NCI-H774 (cell line): ENCODE results near the gene NECTIN4.
"Not testable (repeated sequence)": the region's sequence is repeated elsewhere in the genome, so short reads cannot be mapped to it uniquely, and the experiment has no call there.

ENCODE experiments used
- DNase-seq: peaks from one replicate; lab custom pipeline; 2025; lab: John Stamatoyannopoulos, UW

The NECTIN4 gene

GRCh38 chr1:161082483-161082882, 6.9 kb downstream of the NECTIN4 start:
- no peak for DNase-seq

- DNase-seq, result no peak
Measured at GRCh38 chr1:161081519-161081918, 7.8 kb downstream of the NECTIN4 start.

DNA sequence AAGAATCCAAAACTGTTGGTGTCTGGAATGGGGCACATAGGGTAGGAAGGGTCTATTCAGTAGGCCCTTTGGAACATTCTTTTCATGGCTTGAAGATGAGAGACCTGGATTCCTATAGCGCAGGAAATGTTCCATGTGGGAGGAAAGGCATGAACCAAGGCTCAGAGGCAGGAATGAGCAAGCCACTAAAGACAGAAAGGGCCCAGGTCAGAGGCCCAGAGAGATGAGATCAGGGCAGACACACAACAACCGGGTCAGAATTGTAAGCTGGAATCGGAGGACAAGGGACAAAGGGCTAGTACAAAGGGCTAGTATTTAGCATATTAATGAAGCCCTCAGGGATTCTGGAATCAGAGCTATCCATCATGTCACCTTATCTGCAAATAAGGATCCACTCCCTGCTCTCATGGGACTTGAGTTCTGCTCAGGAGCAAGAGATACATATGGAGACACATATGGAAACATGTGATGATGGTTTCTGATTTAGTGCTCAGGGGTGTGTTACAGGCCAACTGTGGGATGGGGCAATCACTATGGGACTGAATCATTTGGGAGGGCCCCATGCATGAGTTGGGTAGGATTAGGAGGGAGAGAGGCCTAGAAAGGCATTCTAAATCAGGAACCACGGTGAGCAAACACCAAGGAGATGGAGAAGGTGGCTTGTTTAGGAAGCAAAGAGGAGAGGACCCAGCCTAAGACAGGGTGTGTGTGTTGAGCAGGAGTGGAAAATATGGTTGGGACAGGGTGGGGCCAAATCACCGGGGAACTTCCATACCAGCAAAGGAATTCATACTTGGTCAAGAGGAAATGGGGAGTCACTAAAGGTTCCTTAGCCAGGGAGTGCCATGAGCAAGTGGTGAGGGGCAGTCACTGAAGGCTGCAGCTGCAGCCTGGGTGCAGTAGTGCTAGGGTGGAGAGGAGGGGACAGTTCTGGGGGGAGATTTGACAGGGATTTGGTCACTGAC, 8.6 kb downstream of the NECTIN4 start:
- no peak for DNase-seq

DNA sequence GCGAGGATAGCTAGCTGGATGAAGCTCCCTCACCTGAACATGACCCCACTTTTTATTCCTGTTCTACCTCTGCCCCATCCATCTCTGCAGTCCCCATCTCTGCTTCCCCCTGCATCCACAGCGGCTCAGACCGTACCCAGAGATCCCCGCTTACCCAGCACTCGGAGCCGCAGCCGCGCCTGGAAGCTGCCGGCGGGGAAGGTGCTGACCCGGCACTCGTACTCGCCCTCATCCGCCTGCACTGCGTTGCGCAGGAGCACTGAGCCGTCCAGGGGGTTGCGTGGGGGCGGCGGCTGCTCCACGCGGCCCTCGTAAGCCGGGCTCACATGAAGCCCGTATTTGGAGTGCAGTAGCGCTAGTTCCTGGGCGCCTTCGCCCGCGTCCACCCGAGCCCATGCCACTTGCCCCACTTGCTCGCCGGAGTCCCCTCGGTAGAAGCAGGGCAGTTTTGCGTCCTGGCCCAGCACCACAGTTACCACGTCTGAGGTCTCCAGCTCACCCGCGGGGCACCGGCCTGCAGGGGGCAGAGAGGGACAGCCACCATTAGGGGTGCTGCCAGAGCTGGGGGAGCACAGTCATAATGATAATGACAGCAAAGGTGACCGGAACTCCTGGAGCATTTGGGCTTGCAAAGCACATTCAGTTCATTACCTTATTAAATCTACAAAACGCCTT, 9.8 kb downstream of the NECTIN4 start:
- no peak for DNase-seq

GRCh38 chr1:161077426-161077825, 11.9 kb downstream of the NECTIN4 start:
- DNase-seq, result no peak

DNA sequence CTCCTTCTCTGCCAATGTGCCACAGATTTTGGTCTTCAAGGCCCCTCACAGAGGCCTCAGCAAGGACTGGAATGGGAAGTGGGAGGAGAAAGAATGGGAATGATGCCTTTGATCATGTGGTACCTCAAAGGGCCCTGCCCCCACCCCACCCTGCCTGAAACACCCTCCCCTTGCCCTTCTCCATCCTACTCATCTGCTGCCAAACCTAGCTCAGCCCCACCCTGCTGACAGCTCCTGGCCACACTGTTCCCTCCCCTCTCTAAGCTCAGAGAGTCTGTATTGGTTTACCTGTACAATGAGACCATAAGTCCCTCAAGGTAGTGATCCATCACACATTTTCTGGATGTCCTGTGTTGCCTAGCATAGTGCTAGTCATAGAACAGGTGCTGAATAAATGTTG, 12.9 kb downstream of the NECTIN4 start:
- no peak for DNase-seq

DNA sequence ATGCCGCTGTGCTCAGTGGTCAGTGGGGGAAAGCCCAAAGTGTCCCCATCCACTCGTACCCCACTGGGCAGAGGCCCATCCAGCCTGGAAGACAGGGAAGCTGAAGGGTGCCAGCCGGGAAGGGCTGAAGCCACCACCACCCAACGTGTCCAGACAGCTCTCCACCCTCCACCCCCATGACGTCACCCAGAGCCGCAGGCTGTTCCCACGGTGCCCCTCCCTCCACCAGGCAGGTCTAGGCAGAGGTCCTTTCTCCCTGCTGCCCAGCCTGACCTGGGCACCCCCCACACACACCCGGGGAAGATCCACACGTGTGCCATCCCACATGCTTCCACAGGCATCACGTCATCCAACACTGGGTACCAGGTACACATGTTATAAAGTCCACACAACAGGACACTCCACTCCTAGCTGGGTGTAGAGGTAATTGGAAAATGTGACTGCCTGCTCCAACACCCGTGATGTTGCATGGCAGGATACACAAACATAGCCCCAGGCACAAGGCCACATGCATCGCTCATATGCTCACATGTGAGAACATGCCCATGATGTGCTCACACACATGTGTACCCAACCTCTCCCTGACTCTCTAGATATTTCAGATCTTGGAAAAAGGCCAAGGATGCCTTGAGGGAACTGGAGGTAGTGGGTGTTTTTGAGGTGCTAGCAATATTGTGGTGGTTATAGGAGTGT, 14.5 kb downstream of the NECTIN4 start:
- no peak for DNase-seq

DNA sequence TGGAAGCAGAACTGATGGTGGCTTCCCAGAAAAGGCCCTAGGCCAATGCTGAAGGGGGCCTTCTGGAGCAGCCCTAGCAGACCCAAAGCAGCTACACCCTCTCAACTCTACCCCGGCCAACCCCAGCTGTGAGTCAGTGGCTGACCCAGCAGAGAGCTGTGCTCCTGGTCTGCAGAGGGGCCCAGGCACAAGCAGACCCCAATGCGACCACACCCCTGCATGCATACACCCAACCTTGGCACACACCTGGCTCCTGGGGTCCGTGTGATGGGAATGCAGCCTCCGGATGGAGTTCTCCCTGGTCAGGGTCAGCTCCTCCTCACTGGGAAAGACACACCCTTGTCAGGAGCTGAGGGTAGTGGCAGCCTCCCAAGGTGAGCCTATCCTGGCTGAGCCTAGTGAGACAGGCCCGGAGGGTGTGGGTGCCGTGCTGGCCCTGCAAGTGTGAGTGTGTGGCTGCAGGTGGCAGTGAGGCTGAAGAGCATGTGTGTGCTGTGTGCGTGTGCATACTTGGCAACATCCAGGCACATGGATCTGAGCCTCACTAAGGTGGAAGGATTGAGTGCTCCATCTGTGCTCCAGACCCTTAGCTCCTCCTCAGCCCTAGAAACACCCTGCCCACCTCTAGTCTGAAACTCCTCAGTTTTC, 15.8 kb downstream of the NECTIN4 start:
- DNase-seq, result no peak

DNA sequence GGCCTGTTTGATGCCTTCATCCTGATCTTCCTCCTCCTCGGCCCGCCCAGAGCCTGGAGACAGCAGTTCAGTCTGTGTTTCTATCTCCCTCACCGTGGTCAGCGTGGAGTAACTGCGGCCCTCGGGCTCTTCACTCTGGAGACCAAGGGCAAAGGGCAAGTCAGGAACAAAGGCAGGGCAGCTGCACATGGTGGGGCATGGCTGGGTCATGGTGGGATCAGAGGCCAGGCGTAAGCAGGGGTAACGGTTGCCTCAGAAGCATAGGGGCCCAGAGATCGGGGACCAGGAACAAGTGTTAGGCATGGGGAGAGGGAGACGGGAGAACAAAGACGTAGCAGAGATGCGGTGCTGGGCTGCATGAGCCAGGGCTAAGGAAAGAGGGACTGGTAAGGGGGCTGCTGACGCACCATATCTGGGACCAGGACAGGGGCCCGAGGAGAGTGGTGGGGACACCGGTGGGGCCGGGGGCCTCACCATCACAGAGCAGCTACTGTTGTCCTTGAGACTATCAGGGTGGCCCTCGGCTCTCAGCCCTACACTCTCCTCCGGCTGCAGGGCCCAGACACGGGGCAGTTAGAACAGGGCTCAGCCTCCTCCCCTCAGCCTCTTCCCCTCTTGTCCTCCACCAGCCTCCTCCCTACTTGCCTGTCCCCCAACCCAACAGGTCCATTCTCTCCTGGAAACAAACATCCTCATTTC, 16.5 kb downstream of the NECTIN4 start:
- no peak for DNase-seq

- DNase-seq, result peak; percentile 7
Measured at GRCh38 chr1:161071886-161072371, 17.4 kb downstream of the NECTIN4 start.

GRCh38 chr1:161070761-161071160, 18.6 kb downstream of the NECTIN4 start:
- no peak for DNase-seq

DNA sequence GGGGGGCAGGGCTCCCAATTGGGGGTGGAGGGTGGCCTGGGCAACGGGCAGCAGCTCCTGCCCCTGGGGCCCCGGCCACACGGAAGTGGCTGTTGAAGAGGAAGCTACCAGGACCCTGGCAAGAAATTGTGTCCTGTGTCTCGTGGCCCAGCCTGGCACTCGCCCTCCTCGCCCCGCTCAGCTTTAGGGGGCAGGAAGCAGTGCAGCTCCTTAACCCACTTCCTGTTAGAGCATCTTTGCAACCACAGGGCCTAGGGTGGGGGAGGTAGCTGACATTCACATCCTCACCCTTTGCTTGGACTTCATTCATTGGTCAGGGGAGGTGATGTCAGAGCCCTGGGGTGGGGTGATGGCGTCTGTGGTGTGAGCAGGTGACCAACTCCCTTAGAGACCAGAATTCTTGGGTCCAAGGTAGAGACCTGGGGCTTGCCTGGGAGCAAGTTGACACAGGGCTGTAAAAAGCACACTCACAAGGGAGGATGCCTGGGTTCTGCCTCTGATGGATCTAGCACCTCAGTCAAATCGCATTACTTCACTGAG, 19.6 kb downstream of the NECTIN4 start, which contains the start of gene ARHGAP30:
ARHGAP30 (minus strand) TSS at position 161 of the 540 bp plus-strand sequence. CDS start 267 bp downstream, outside the sequence.
- no peak for DNase-seq

- DNase-seq, result no peak
Measured at GRCh38 chr1:161069241-161069640, 20.1 kb downstream of the NECTIN4 start.

DNA sequence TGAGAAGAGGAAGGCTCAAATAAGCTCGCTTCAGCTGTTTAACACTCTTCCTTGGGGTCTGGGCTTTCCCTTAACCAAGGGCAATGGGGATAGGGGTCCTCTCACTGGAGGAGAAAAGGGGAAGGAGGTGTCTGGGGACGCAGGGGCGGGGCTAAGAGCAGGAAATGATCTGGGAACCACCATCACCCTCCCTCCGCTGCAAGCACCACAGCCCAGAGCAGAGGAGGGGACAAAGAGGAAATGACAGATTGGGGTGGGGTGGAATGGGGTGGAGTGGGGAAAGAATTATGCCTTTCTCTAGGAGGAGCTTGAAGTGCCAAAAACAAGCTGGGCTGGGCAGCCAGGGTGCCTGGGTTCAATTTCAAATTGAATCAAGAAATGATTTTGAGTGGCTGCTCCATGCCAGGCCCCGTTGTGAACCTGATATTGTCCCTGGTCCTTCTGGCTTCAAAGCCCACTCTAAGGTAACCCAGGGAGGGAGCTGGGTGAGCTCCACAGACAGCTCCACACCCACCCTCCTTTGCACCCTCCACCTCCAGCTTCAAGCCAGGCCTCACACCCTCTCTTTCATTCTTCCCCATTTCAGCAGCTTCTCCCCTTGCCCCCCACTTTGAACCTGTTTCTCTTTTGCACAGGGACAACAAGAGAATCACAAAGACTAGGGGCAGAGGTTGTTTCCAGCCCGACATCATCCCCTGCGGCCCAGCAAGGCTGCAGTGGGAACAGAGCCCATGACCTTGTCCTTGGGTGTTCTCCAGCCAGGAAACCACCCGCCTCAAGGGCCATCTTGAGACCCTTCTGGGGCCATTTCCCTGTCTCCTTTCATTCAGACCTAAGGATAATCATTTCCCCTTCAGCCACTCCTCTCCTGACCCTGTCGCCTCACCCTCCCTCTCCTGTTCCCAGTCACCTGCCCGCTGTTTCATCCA, 20.8 kb downstream of the NECTIN4 start:
- no peak for DNase-seq

DNA sequence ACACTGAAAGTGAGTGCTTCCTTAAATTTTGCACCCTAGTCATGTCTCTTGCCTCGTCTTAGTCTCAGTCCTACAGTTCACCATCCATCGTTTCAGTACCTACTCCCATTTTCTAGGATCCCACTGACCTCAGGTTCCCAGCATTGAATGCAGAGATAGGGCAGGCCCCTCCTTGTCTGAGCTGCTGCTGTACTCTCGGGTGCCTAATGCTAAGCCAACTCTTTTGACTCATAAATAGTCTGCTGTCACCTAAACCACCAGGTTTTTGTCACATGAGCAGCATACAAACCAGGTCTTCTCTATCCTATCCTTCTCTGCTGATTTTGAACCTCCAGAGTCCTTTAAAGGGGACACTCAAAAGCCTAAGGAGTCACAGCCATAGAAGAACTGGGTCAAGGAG, 22.7 kb downstream of the NECTIN4 start:
- no peak for DNase-seq

GRCh38 chr1:161065681-161066080, 23.7 kb downstream of the NECTIN4 start:
- DNase-seq, result not testable (repeated sequence)

- not testable (repeated sequence) for DNase-seq
Measured at GRCh38 chr1:161063936-161064335, 25.4 kb downstream of the NECTIN4 start.

DNA sequence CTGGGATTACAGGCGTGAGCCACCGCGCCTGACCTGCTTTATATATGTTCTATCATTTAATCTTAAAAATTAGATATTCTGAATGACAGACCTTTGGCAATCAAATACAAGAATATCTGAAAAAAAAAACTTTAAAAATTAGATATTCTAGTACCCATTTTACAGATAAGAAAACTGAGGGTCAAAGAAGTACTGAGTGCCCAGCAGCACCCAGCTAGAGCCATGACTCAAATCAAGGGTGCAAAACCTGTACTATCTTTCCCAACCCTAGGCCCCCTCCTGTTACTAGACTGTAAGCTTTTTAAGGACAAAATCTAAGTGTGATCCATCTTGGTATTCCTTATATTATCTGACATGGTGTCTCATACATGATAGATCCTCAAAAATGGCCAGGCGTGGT, 27.9 kb downstream of the NECTIN4 start:
- no peak for DNase-seq

DNA sequence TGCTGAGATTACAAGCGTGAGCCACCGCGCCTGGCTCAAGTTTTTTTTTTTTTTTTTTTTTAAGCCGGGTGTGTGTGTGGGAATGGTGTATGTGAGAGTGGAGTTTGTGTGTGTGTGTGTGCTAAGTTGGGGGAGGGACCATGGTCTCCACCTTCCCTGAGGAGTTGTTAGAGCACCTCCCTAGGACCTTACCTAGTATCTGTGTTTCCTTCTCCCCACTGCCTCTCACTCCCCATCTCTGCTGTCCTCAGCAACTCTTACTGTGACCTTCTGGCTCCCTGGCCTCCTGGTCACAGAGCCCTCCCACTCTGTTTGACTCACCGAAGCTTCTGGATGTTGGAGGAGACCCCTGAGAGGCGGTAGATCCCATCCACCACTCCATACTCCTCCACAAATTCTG, 30.1 kb downstream of the NECTIN4 start:
- no peak for DNase-seq

DNA sequence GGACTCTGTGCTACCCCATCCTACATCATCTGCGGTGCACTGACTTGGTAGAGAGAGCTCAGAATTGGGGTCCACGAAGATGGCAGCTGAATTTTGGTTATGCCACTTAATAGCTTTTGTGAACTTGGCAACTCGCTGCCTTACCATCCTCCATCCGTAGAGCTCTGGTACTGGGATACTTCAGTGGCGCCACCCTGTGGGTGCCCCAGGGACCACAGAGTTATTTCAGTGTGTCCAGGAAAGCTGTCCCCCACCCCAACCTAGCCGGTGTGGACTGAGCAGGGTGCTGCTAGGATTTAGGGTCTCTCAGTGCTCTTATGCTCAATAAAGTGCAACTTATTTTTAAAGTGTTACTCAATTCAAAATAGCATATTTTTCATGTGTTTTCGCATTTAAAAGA, 34.6 kb downstream of the NECTIN4 start:
- DNase-seq, result no peak
